ENCODE results near the gene GNE.

- TF ChIP-seq CEBPB (IDR thresholded peaks at IDR 0.05; ENCODE audit: low read depth) (no peak), CTCF (IDR thresholded peaks at IDR 0.05 in 2 of 3, conservative IDR thresholded peaks at IDR 0.05 in 1 of 3; ENCODE audit: borderline replicate concordance in 1 of 3, insufficient read depth in 1 of 3, low read depth in 2 of 3, low read length in 2 of 3) (no peak), EZH2 (IDR thresholded peaks at IDR 0.05) (no peak), POLR2AphosphoS5 (IDR thresholded peaks at IDR 0.05; ENCODE audit: low read depth, low read length) (no peak)
These were observed 87.7 kb downstream of the GNE start for GRCh38 chr9:36170531-36170930.
